Lower leg skin (tissue), 4 donors: Measurements from ENCODE around the gene ACAT2. TPM values are rescaled to one million over a fixed set of nuclear protein-coding genes. Genes with fewer than 3 reads are reported as not detected.

ENCODE experiments used
- DNase-seq, 2 donors: peaks; one replicate each; pipeline ENCODE4 v3.0.0-alpha.2; 2019; ENCODE audit warnings: low spot score in 2 of 2
- H3K4me3 ChIP-seq: fragments of 200-600 bp; sonication (generic); 2 replicates; pipeline ENCODE4 v1.5.1; 2017; ENCODE audit warnings: mild to moderate bottlenecking, low read depth; ENCODE audit not compliant: poor library complexity, severe bottlenecking
- CTCF ChIP-seq, 3 donors: fragments of 450-650 bp; IDR thresholded peaks; one replicate each; pipeline ENCODE4 v1.5.1; 2016; ENCODE audit warnings: antibody characterized with exemption in 3 of 3, mild to moderate bottlenecking in 3 of 3, moderate library complexity in 2 of 3
- POLR2A ChIP-seq, 2 donors: fragments of 450-650 bp; IDR thresholded peaks; one replicate each; pipeline ENCODE4 v1.6.1; 2016 to 2017; ENCODE audit warnings: antibody characterized with exemption in 2 of 2, mild to moderate bottlenecking in 1 of 2, moderate library complexity in 1 of 2
- WGBS, 2 donors: methylation state at CpG; one replicate each; pipeline ENCODE4 v1.1.5; 2018; 5-methylcytosine and 5-hydroxymethylcytosine counted together
- intact Hi-C: fragments of 100-400 bp; cut with DNase I; formaldehyde crosslinking; loops from one replicate; pipeline ENCODE4 v1.15.0; 2023; ENCODE audit warnings: low total_unique reads
- total RNA-seq, 4 donors: library from RNA; depleted of rRNA; stranded (reverse); fragments of >200 nt; gene quantifications; one replicate each; pipeline ENCODE4 v1.1.0, GENCODE V29; 2016

The ACAT2 gene
- total RNA-seq, 4 donors from 2014 or later: 5.4 to 31.5 (median 13.8) TPM

DNA sequence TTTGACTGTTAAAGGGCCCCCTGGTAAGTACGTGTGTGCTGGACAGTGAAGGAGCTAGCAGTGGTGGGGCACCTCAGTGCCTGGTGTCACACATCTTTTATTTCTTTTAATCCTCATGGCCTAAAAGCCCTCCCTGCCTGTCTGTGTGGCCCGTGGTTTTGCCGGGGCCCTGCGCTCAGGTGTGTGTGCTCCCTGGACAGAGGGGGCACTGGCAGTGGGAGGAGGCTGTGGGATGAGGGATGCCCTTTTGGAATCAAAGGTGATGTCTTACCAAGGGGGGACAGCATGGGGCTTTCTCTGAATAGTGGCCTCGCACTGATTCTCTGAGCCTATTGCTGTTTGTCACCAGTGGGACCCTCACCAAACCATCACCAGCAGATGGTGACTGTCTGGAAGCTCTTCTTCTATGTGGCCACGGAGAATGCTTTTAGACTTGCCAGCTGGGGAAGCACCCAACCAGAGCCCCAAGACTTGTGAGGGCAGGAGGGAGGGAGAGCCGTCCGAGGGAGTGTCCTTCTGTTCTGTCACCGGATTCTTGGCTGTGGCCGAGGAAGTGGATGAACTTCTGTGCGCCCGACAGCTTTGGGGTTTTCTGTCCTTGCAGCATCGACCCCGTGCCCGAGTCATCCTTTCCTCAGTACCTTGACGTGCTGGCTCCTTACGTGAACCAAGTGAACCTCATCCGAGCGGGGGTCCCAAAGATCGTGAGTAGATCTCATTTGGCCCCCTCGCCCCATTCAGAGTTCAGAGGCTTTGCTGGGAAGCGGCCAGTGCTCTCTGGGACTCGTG lies 56.3 kb downstream of the ACAT2 start:
- WGBS, 2 donors: 89 to 94% methylated on average over 23 of the region's 23 CpGs
- intact Hi-C loops: no loop called here
- TF ChIP-seq POLR2A (IDR thresholded peaks at IDR 0.05): no peak
- TF ChIP-seq CTCF (IDR thresholded peaks at IDR 0.05): no peak
- no peak for DNase-seq
- H3K4me3 ChIP-seq: no peak overlapping the region

- 83 to 91% methylated on average over 16 of the region's 16 CpGs for WGBS, 2 donors
- H3K4me3 ChIP-seq: no peak overlapping the region
- DNase-seq: no peak
- intact Hi-C loops: no loop called here
- TF ChIP-seq POLR2A (IDR thresholded peaks at IDR 0.05): no peak
- no peak for TF ChIP-seq CTCF (IDR thresholded peaks at IDR 0.05)
Observed at GRCh38 chr6:159819098-159819497, 57.3 kb downstream of the ACAT2 start.

GRCh38 chr6:159819932-159820640 lies 58.2 kb downstream of the ACAT2 start:
- no peak for TF ChIP-seq POLR2A (IDR thresholded peaks at IDR 0.05)
- TF ChIP-seq CTCF (IDR thresholded peaks at IDR 0.05): no peak
- whole genome bisulfite sequencing, 2 donors: 63 to 65% methylated on average over 28 of the region's 28 CpGs
- intact Hi-C loops: no loop called here
- no peak overlapping the region for H3K4me3 ChIP-seq
- DNase-seq: no peak

DNA sequence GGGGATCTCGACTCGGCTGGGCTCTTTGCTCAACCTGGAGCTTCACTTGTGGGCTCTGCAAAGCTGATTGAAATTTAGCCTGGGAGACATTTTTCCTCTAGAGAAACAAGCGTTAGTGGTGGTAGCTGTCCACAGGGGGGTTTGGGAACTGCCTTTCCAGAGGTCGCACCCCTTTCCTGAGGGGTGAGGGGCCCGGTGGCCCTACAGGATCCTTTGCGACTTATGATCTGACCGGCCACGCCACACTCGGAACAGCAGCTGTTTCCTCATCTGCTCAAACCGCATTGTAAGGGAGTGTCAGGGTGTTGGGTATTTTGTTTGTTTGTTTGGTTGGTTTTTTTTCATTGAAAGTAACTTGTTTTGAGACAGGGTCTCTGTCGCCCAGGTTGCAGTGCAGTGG lies 59.3 kb downstream of the ACAT2 start:
- DNase-seq: no peak
- 82 to 84% methylated on average over 11 of the region's 11 CpGs for WGBS, 2 donors
- intact Hi-C loops: no loop called here
- no peak overlapping the region for H3K4me3 ChIP-seq
- TF ChIP-seq POLR2A (IDR thresholded peaks at IDR 0.05) (no peak), CTCF (IDR thresholded peaks at IDR 0.05) (no peak)

DNA sequence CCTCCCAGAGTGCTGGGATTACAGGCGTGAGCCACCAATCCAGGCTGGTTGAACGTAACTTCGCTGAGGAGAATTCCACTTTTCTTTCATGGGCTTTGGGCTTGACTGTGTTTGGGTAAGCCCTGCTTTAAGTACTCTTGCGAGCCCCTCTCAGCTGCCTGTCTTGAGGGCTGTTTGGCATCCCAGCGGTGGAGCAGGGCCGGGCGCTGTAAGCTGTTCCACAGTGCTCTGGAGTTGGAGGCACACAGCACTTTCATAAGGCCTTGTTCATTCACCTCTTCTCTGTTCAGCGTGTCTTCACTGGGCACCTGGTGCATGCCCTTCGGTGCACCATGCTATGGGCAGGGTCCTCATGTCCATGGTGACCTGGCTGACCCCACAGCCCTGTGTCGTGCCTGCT lies 59.9 kb downstream of the ACAT2 start:
- TF ChIP-seq CTCF (IDR thresholded peaks at IDR 0.05) (no peak), POLR2A (IDR thresholded peaks at IDR 0.05) (no peak)
- WGBS, 2 donors: 89 to 90% methylated on average over 10 of the region's 10 CpGs
- intact Hi-C loops: no loop called here
- DNase-seq: no peak
- H3K4me3 ChIP-seq: no peak overlapping the region
